AG09309 (cell line): ENCODE results near the gene ALG1.
A peak's percentile ranks its signal among the peaks of the same experiment; 100 is the strongest.

ENCODE experiments used
- DNase-seq: peaks from one replicate; pipeline ENCODE4 v3.0.0-alpha.2; 2010; ENCODE audit warnings: low read depth
- H3K4me3 ChIP-seq: 2 replicates; pipeline ENCODE4 v1.5.1; 2011; ENCODE audit warnings: mild to moderate bottlenecking, low read depth, low read length, moderate library complexity; ENCODE audit not compliant: control insufficient read depth
- TF ChIP-seq, protein P1 (sequence below): IDR thresholded peaks from 2 replicates; pipeline ENCODE4 v1.5.1; 2011; ENCODE audit warnings: mild to moderate bottlenecking, low read depth, low read length, inconsistent platforms; ENCODE audit not compliant: insufficient read depth, control insufficient read depth; ENCODE audit errors: missing control alignments

The ALG1 gene

DNA sequence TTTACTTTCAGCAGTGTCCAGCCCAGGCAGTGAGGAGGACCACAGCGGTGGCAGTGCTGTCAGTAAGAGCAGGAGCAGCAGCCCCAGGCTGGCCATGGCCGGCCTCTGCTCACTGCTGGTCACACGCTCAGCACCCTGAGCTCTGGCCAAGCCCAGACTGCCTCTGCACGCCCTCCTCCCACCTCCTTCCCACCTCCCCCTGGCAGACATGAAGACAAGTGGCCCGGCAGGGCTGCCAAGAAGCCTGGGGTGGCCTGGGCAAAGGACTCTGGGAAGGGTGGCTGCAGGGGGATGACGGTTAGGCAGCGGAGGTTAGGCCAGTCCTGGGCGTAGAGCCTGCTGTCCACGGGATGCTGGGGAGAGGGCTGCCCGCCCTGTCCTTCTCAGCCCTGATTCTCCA, 5.8 kb upstream of the ALG1 start, which contains the start of gene C16orf89:
Gene C16orf89, minus strand, starts transcription at position 144 of the 400 bp plus-strand sequence. Its CDS starts 48 bp downstream, at position 96.
- no peak within 1 kb of the TSS for H3K4me3 ChIP-seq
- DNase-seq, result no peak
- TF ChIP-seq, protein P1, sequence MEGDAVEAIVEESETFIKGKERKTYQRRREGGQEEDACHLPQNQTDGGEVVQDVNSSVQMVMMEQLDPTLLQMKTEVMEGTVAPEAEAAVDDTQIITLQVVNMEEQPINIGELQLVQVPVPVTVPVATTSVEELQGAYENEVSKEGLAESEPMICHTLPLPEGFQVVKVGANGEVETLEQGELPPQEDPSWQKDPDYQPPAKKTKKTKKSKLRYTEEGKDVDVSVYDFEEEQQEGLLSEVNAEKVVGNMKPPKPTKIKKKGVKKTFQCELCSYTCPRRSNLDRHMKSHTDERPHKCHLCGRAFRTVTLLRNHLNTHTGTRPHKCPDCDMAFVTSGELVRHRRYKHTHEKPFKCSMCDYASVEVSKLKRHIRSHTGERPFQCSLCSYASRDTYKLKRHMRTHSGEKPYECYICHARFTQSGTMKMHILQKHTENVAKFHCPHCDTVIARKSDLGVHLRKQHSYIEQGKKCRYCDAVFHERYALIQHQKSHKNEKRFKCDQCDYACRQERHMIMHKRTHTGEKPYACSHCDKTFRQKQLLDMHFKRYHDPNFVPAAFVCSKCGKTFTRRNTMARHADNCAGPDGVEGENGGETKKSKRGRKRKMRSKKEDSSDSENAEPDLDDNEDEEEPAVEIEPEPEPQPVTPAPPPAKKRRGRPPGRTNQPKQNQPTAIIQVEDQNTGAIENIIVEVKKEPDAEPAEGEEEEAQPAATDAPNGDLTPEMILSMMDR, result no peak

DNA sequence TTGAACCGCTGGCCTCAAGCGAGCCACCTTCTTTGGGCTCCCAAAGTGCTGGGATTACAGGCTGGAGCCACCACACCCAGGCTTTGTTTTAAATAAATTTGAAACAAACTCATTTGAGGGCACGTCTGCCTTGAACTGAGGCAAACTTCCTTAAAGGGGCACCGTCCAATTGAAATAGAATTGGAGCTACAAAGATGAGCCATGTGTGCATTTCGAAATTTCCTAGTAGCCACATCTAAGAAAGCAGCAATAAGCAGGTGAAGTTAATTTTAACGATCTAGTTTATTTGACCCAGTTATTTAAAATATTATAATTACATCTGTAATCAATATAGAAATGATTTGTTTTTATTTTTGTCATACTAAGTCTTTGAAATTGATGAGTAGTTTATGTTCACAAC, 5.1 kb upstream of the ALG1 start:
- TF ChIP-seq, protein P1, result no peak
- no peak for DNase-seq
- no peak overlapping the region for H3K4me3 ChIP-seq

DNA sequence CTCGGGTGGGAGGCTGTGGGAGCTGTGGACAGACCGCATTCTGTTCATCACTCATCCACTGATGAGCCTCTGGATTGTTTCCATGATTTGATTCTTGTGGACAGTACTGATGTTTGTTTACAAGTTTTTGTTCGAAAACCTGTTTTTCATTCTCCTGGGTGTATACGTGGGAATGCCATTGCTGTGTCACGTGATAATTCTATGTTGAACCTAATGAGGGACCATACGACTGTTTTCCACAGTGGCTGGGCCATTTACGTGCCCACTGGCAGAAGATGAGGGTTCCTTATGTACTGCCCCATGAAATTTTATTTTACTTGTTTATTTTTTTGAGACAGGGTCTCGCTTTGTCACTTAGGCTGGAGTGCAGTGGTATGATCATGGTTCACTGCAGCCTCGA, 2.6 kb upstream of the ALG1 start:
- DNase-seq, result no peak
- H3K4me3 ChIP-seq, result no peak overlapping the region
- TF ChIP-seq, protein P1, result no peak

DNA sequence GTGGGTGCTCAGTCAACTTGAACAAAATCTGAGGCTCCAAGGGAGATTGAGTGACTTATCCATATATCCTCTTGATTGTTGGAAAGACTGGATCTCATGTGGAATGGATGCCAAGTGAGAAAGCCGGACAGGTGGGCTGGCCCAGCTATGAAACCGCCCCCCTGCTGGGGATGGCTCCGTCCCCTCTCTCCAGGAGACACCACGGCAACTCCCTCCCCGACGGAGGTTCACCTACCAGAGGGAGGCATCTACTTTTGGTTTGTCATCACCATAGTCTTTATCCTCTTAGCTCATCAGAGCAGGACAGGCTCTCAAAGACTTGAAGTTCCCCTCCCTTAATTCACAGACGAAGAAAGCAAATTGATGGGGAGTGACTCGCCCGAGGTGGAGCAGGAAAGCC, 1.8 kb upstream of the ALG1 start:
- no peak for DNase-seq
- H3K4me3 ChIP-seq, result no peak overlapping the region
- TF ChIP-seq, protein P1, result no peak

DNA sequence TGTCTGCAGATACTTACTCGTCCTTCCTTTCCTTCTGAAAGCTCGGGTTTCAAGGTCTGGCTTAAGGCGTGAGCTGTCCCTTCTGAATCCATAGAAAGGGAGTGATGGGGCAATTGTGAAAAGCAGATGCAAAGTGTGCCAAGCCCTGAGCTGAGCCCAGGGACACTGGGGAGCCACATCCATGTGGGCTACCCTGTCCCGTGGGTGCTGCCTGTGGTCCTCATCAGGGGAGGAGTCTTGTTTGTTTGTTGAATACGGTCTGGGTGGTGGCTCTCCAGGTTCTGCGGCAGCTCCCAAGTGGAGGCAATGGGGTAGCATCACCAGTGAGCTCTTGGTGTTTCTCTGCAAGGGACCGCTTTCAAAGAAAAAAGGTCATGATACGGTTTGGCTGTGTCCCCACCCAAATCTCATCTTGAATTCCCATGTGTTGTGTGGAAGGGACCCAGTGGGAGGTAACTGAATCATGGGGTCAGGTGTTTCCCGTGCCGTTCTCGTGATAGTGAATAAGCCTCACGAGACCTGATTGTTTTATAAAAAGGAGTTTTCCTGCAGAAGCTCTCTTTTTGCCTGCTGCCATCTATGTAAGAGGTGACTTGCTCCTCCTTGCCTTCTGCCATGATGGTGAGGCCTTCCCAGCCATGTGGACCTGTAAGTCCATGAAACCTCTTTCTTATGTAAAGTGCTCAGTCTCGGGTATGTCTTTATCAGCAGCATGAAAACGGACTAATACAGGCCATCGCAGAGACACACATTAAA, 1.0 kb upstream of the ALG1 start:
- no peak overlapping the region for H3K4me3 ChIP-seq

DNA sequence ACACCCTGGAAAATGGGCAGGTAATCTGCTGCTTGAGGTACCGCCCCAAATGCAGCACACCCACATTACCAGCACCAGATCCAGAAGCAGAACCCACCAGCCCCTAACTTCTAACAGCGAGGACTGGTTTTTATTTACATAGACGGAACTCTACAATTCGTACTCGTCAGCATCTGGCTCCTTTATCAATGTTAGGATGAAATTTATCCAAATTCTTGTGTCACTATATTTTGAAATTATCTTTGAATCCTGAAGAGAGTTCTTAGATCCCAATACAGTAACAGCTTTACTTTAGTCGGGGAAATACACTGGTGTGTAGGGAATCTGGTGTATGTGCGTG, 332 bp upstream of the ALG1 start:
- DNase-seq, result no peak
- H3K4me3 ChIP-seq, result peak overlapping the region; percentile 80
- TF ChIP-seq, protein P1, result no peak

More for the DNA sequence above, 1.0 kb upstream of the ALG1 start:
- TF ChIP-seq, protein P1, result no peak
- no peak for DNase-seq
